Testis (tissue), 2 donors: ENCODE results near the gene NSUN3.

Experiments used
- POLR2A ChIP-seq: fragments of 450-650 bp; IDR thresholded peaks from one replicate; pipeline ENCODE4 v1.6.1; 2017; ENCODE audit warnings: antibody characterized with exemption, mild to moderate bottlenecking, moderate library complexity
- TF ChIP-seq, protein P1 (sequence below), 3 experiments: fragments of 450-650 bp in 2 of 3; fragments of 200-600 bp in 1 of 3; sonication (generic) in 1 of 3; IDR thresholded peaks; one replicate each; pipeline ENCODE4 v1.5.1; 2016 to 2019; ENCODE audit warnings: antibody characterized with exemption in 3 of 3, mild to moderate bottlenecking in 2 of 3, moderate library complexity in 1 of 3

DNA sequence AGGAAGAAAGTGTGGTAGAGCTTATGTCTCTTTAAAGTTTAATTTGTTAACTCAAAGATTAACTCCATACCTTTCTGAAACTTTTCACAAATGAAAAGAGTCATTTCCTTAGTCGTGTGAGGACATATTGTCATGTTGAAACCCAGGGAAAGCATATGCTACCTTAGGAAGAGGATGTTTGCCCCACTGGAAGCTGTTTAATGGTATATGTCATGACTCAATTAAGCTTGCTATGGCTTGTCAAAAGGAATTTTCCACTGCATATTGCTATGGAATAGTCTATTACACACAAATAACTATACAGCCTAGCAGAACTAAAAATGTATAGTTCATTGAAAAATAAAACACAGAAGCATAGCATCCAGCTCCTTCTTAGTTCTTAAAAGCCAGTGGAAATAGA, 69.9 kb downstream of the NSUN3 start:
- TF ChIP-seq, protein P1, sequence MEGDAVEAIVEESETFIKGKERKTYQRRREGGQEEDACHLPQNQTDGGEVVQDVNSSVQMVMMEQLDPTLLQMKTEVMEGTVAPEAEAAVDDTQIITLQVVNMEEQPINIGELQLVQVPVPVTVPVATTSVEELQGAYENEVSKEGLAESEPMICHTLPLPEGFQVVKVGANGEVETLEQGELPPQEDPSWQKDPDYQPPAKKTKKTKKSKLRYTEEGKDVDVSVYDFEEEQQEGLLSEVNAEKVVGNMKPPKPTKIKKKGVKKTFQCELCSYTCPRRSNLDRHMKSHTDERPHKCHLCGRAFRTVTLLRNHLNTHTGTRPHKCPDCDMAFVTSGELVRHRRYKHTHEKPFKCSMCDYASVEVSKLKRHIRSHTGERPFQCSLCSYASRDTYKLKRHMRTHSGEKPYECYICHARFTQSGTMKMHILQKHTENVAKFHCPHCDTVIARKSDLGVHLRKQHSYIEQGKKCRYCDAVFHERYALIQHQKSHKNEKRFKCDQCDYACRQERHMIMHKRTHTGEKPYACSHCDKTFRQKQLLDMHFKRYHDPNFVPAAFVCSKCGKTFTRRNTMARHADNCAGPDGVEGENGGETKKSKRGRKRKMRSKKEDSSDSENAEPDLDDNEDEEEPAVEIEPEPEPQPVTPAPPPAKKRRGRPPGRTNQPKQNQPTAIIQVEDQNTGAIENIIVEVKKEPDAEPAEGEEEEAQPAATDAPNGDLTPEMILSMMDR (IDR thresholded peaks at IDR 0.05): no peak
- TF ChIP-seq POLR2A: no peak
